ENCODE data around the gene SETD2.

Gene SETD2

GRCh38 chr3:46982546-46982945 lies 181.4 kb downstream of the SETD2 start:
- Histone ChIP-seq H3K9ac (ENCODE audit: low read length) (no peak overlapping the region), H3K27ac (ENCODE audit: low read depth, low read length) (no peak overlapping the region)

GRCh38 chr3:46981932-46982471 lies 181.9 kb downstream of the SETD2 start:
- peak; percentile 84 for DNase-seq
- no CpG with 5 or more reads among the region's 5 CpGs for WGBS (ENCODE audit: extremely low coverage, insufficient coverage, low lambda C conversion rate)

More at GRCh38 chr3:46982546-46982945, 181.4 kb downstream of the SETD2 start:
- Histone ChIP-seq H3K27me3 (ENCODE audit: insufficient read depth, low read length, poor library complexity) (no peaks in the 10 kb centered on the region), H3K36me3 (ENCODE audit: control insufficient read depth, insufficient read depth, low read length) (no peaks in the 10 kb centered on the region), H3K18ac (ENCODE audit: low read length) (no peak overlapping the region), H2BK15ac (replicated peaks; ENCODE audit: low read depth) (no peak overlapping the region), H3K4me1 (ENCODE audit: control insufficient read depth, low read depth, low read length) (peaks cover 10% of the 10 kb centered on the region), H2AK5ac (ENCODE audit: low read length) (no peak overlapping the region), H3K23ac (ENCODE audit: low read length) (no peak overlapping the region), H3K79me1 (ENCODE audit: low read length) (peaks cover 3% of the 10 kb centered on the region), H3K4ac (ENCODE audit: low read depth, low read length) (no peak overlapping the region), H3K56ac (ENCODE audit: low read length) (no peak overlapping the region), H2BK120ac (ENCODE audit: low read depth, low read length) (no peak overlapping the region), H4K8ac (ENCODE audit: low read depth, low read length) (no peak overlapping the region), H3K4me3 (ENCODE audit: low read length) (no peak overlapping the region), H4K5ac (ENCODE audit: low read length) (no peak overlapping the region), H3K79me2 (ENCODE audit: control insufficient read depth, insufficient read depth, low read length) (no peaks in the 10 kb centered on the region), H3K4me2 (ENCODE audit: low read length) (no peak overlapping the region), H2BK5ac (ENCODE audit: low read length) (no peak overlapping the region)
- DNase-seq, result no peak
- WGBS (ENCODE audit: extremely low coverage, insufficient coverage, low lambda C conversion rate), result no CpG with 5 or more reads among the region's 2 CpGs

GRCh38 chr3:46979958-46980497 lies 183.9 kb downstream of the SETD2 start:
- no peaks in the 10 kb centered on the region for H3K27me3 ChIP-seq (ENCODE audit: insufficient read depth, low read length, poor library complexity)
- peak overlapping the region; percentile 41 for H3K18ac ChIP-seq (ENCODE audit: low read length)
- peak overlapping the region; percentile 25 for H3K4me3 ChIP-seq (ENCODE audit: low read length)
- H4K8ac ChIP-seq (ENCODE audit: low read depth, low read length), result peak overlapping the region; percentile 43
- no peak overlapping the region for H2BK120ac ChIP-seq (ENCODE audit: low read depth, low read length)
- H2BK15ac ChIP-seq (replicated peaks; ENCODE audit: low read depth), result no peak overlapping the region
- H2BK5ac ChIP-seq (ENCODE audit: low read length), result no peak overlapping the region
- H3K4me1 ChIP-seq (ENCODE audit: control insufficient read depth, low read depth, low read length), result peaks cover 4% of the 10 kb centered on the region
- H3K79me2 ChIP-seq (ENCODE audit: control insufficient read depth, insufficient read depth, low read length), result peaks cover 10% of the 10 kb centered on the region
- H3K36me3 ChIP-seq (ENCODE audit: control insufficient read depth, insufficient read depth, low read length), result no peaks in the 10 kb centered on the region
- no peak overlapping the region for H3K4ac ChIP-seq (ENCODE audit: low read depth, low read length)
- WGBS (ENCODE audit: extremely low coverage, insufficient coverage, low lambda C conversion rate), result no CpG with 5 or more reads among the region's 40 CpGs
- no peak overlapping the region for H4K5ac ChIP-seq (ENCODE audit: low read length)
- H3K4me2 ChIP-seq (ENCODE audit: low read length), result peak overlapping the region; percentile 72
- H2AK5ac ChIP-seq (ENCODE audit: low read length), result no peak overlapping the region
- peaks cover 3% of the 10 kb centered on the region for H3K79me1 ChIP-seq (ENCODE audit: low read length)
- peak overlapping the region; percentile 71 for H3K9ac ChIP-seq (ENCODE audit: low read length)
- DNase-seq, result no peak
- H3K23ac ChIP-seq (ENCODE audit: low read length), result no peak overlapping the region
- no peak overlapping the region for H3K27ac ChIP-seq (ENCODE audit: low read depth, low read length)
- H3K56ac ChIP-seq (ENCODE audit: low read length), result peak overlapping the region; percentile 81

More at GRCh38 chr3:46981932-46982471, 181.9 kb downstream of the SETD2 start:
- H3K23ac ChIP-seq (ENCODE audit: low read length), result no peak overlapping the region
- H3K18ac ChIP-seq (ENCODE audit: low read length), result no peak overlapping the region
- H3K79me2 ChIP-seq (ENCODE audit: control insufficient read depth, insufficient read depth, low read length), result no peaks in the 10 kb centered on the region
- no peak overlapping the region for H3K27ac ChIP-seq (ENCODE audit: low read depth, low read length)
- H3K4me2 ChIP-seq (ENCODE audit: low read length), result peak overlapping the region; percentile 33
- H2BK5ac ChIP-seq (ENCODE audit: low read length), result no peak overlapping the region
- H2BK120ac ChIP-seq (ENCODE audit: low read depth, low read length), result no peak overlapping the region
- peaks cover 3% of the 10 kb centered on the region for H3K79me1 ChIP-seq (ENCODE audit: low read length)
- H3K4ac ChIP-seq (ENCODE audit: low read depth, low read length), result no peak overlapping the region
- no peaks in the 10 kb centered on the region for H3K27me3 ChIP-seq (ENCODE audit: insufficient read depth, low read length, poor library complexity)
- no peak overlapping the region for H3K4me3 ChIP-seq (ENCODE audit: low read length)
- no peak overlapping the region for H2BK15ac ChIP-seq (replicated peaks; ENCODE audit: low read depth)
- no peak overlapping the region for H4K5ac ChIP-seq (ENCODE audit: low read length)
- peak overlapping the region; percentile 38 for H3K56ac ChIP-seq (ENCODE audit: low read length)
- no peaks in the 10 kb centered on the region for H3K36me3 ChIP-seq (ENCODE audit: control insufficient read depth, insufficient read depth, low read length)
- H3K9ac ChIP-seq (ENCODE audit: low read length), result no peak overlapping the region
- H2AK5ac ChIP-seq (ENCODE audit: low read length), result no peak overlapping the region
- no peak overlapping the region for H4K8ac ChIP-seq (ENCODE audit: low read depth, low read length)
- H3K4me1 ChIP-seq (ENCODE audit: control insufficient read depth, low read depth, low read length), result peaks cover 5% of the 10 kb centered on the region

GRCh38 chr3:46978985-46979944 lies 184.6 kb downstream of the SETD2 start, which contains the start of gene NBEAL2:
Gene NBEAL2 (plus strand): TSS chr3:46979666. CDS start chr3:46979862, 196 bp downstream.
- H4K8ac ChIP-seq (ENCODE audit: low read depth, low read length), result peak within 1 kb of the TSS; percentile 43
- no CpG with 5 or more reads among the region's 73 CpGs for WGBS (ENCODE audit: extremely low coverage, insufficient coverage, low lambda C conversion rate)
- H3K18ac ChIP-seq (ENCODE audit: low read length), result peak within 1 kb of the TSS; percentile 41
- peaks cover 7% of the 10 kb centered on the region for H3K79me1 ChIP-seq (ENCODE audit: low read length)
- H3K4ac ChIP-seq (ENCODE audit: low read depth, low read length), result peak within 1 kb of the TSS; percentile 28
- peak within 1 kb of the TSS; percentile 100 for H3K4me2 ChIP-seq (ENCODE audit: low read length)
- H3K23ac ChIP-seq (ENCODE audit: low read length), result peak within 1 kb of the TSS; percentile 59
- DNase-seq, result peak; percentile 96
- peak within 1 kb of the TSS; percentile 0 for H3K27ac ChIP-seq (ENCODE audit: low read depth, low read length)
- H2BK120ac ChIP-seq (ENCODE audit: low read depth, low read length), result no peak within 1 kb of the TSS
- peak within 1 kb of the TSS; percentile 77 for H3K4me3 ChIP-seq (ENCODE audit: low read length)
- peak within 1 kb of the TSS; percentile 81 for H4K5ac ChIP-seq (ENCODE audit: low read length)
- H3K36me3 ChIP-seq (ENCODE audit: control insufficient read depth, insufficient read depth, low read length), result no peaks in the 10 kb centered on the region
- peak within 1 kb of the TSS; percentile 85 for H2AK5ac ChIP-seq (ENCODE audit: low read length)
- peak within 1 kb of the TSS; percentile 96 for H3K56ac ChIP-seq (ENCODE audit: low read length)
- H3K27me3 ChIP-seq (ENCODE audit: insufficient read depth, low read length, poor library complexity), result no peaks in the 10 kb centered on the region
- peaks cover 4% of the 10 kb centered on the region for H3K4me1 ChIP-seq (ENCODE audit: control insufficient read depth, low read depth, low read length)
- no peak within 1 kb of the TSS for H2BK15ac ChIP-seq (replicated peaks; ENCODE audit: low read depth)
- peak within 1 kb of the TSS; percentile 77 for H3K9ac ChIP-seq (ENCODE audit: low read length)
- peaks cover 17% of the 10 kb centered on the region for H3K79me2 ChIP-seq (ENCODE audit: control insufficient read depth, insufficient read depth, low read length)
- peak within 1 kb of the TSS; percentile 39 for H2BK5ac ChIP-seq (ENCODE audit: low read length)

- no peak overlapping the region for H3K4me3 ChIP-seq (ENCODE audit: low read length)
- no peak overlapping the region for H2AK5ac ChIP-seq (ENCODE audit: low read length)
- H3K4me1 ChIP-seq (ENCODE audit: control insufficient read depth, low read depth, low read length), result peaks cover 4% of the 10 kb centered on the region
- peaks cover 25% of the 10 kb centered on the region for H3K79me2 ChIP-seq (ENCODE audit: control insufficient read depth, insufficient read depth, low read length)
- H3K79me1 ChIP-seq (ENCODE audit: low read length), result peaks cover 7% of the 10 kb centered on the region
- H3K9ac ChIP-seq (ENCODE audit: low read length), result no peak overlapping the region
- no peak overlapping the region for H4K5ac ChIP-seq (ENCODE audit: low read length)
- no peak for DNase-seq
- H2BK120ac ChIP-seq (ENCODE audit: low read depth, low read length), result no peak overlapping the region
- H3K4ac ChIP-seq (ENCODE audit: low read depth, low read length), result no peak overlapping the region
- no peaks in the 10 kb centered on the region for H3K36me3 ChIP-seq (ENCODE audit: control insufficient read depth, insufficient read depth, low read length)
- H3K27me3 ChIP-seq (ENCODE audit: insufficient read depth, low read length, poor library complexity), result no peaks in the 10 kb centered on the region
- WGBS (ENCODE audit: extremely low coverage, insufficient coverage, low lambda C conversion rate), result no CpG with 5 or more reads among the region's 9 CpGs
- no peak overlapping the region for H3K27ac ChIP-seq (ENCODE audit: low read depth, low read length)
- H3K56ac ChIP-seq (ENCODE audit: low read length), result peak overlapping the region; percentile 12
- no peak overlapping the region for H3K23ac ChIP-seq (ENCODE audit: low read length)
- H2BK15ac ChIP-seq (replicated peaks; ENCODE audit: low read depth), result no peak overlapping the region
- H3K18ac ChIP-seq (ENCODE audit: low read length), result no peak overlapping the region
- H4K8ac ChIP-seq (ENCODE audit: low read depth, low read length), result no peak overlapping the region
- H2BK5ac ChIP-seq (ENCODE audit: low read length), result no peak overlapping the region
- H3K4me2 ChIP-seq (ENCODE audit: low read length), result no peak overlapping the region
Observed at GRCh38 chr3:46978381-46978780, 185.5 kb downstream of the SETD2 start.

Measured in mesendoderm (in vitro differentiated cells).